ENCODE results near the gene SNAP91.

DNA sequence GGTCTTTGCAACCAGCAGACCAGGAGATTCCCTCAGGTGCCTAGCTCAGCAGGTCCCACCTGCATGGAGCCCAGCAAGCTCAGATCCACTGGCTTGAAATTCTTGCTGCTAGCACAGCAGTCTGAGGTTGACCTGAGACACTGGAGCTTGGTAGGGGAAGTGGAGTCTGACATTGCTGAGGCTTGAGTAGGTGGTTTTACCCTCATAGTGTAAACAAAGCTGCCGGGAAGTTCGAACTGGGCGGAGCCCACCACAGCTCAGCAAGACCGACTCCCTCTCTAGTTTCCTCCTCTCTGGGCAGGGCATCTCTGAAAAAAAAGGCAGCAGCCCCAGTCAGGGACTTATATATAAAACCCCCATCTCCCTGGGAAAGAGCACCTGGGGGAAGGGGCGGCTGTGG lies 162.3 kb downstream of the SNAP91 start:
- TF ChIP-seq, protein P1, sequence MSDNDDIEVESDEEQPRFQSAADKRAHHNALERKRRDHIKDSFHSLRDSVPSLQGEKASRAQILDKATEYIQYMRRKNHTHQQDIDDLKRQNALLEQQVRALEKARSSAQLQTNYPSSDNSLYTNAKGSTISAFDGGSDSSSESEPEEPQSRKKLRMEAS (IDR thresholded peaks at IDR 0.05): no peak
- TF ChIP-seq CTCF (IDR thresholded peaks at IDR 0.05; ENCODE audit: control extremely low read depth in 1 of 3, insufficient read depth in 1 of 3, low read depth in 1 of 3, low read length in 3 of 3) (no peak), KDM5A (IDR thresholded peaks at IDR 0.05; ENCODE audit: low read length) (no peak), SP2 (IDR thresholded peaks at IDR 0.05; ENCODE audit: low read length) (no peak), RFX5 (IDR thresholded peaks at IDR 0.05; ENCODE audit: borderline replicate concordance, low read depth, low read length) (no peak), CHD2 (IDR thresholded peaks at IDR 0.05; ENCODE audit: low read length) (no peak), TCF12 (IDR thresholded peaks at IDR 0.05; ENCODE audit: low read depth, low read length) (no peak), E2F6 (IDR thresholded peaks at IDR 0.05) (no peak), NRF1 (IDR thresholded peaks at IDR 0.05; ENCODE audit: low read depth, low read length) (no peak)
